GM18861 (cell line): Measurements from ENCODE around the gene ERH.
"Not testable (repeated sequence)": the region's sequence is repeated elsewhere in the genome, so short reads cannot be mapped to it uniquely, and the experiment has no call there.

Experiments
- ATAC-seq: cut with Tn5 transposase; IDR thresholded peaks from one replicate; pipeline ENCODE4 v1.9.1; 2021; ENCODE audit not compliant: unreplicated experiment

ERH gene

DNA sequence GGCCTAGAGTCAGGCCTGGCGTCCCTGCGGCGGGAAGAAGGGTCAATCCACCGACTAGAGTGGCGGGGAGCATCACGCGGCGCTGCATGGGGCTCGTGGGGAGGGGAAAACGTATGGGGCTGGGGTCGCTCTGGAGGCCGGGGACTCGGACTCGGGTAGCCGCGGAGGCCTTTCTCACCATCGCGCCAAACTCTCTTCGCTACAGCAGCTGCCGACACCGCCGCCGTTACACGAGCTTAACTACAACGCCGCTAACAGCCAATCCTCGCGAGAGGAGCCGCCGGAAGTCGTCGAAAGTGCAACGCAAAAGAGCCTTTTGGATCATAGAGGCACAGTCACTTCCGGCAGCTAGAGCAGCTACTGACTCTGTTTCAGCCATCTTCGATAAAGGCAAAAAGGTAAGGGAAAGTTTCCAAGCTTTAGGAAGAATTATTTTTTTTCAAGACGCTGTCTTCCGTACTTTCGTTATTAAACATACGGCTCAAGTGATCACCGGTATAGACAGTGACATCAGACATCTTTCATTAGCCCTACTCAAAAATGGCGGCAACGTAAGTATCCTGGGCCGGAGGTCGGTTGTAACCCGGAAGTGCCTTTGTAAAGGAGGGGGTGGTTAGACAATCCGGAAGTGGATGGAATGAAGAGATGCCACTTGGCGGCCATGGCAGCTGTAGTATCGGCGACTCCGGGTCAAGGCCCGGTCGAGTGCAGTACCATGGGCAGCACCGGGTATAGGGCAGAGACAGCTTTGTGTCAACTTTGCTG, at the start of gene ERH, which contains the start of gene SLC39A9:
TSS of gene ERH (minus strand) at position 247 of the 765 bp plus-strand sequence. CDS start at position 181, 66 bp downstream.
TSS of gene SLC39A9 (plus strand) at position 640 of the 765 bp plus-strand sequence. CDS start 678 bp downstream, outside the sequence.
- peak; percentile 80 for ATAC-seq

DNA sequence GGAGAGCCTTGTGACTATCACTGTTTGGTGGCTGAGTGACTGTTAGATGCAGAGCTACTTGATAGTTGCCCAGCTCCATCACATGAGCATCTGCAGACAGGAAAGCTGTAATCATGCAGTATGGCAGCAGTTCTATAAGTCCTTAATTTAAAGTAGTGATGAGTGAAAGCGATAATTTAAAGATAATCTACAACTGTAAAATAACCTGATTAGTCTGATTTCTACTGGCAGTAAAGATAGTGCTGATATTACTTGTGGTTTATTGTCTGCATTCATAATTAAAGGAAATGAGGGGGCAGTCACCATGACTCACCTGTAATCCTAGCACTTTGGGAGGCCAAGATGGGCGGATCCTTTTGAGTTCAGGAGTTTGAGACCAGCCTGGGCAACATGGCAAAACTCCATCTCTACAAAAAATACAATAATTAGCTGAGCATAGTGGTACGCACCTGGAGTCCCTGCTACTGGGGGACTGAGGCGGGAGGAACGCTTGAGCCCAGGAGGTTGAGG, 45.3 kb upstream of the ERH start:
- no peak for ATAC-seq

- ATAC-seq: peak; percentile 78
Observed at GRCh38 chr14:69441948-69442347, 43.8 kb upstream of the ERH start.

- no peak for ATAC-seq
Observed at GRCh38 chr14:69439521-69440270, 41.6 kb upstream of the ERH start.

DNA sequence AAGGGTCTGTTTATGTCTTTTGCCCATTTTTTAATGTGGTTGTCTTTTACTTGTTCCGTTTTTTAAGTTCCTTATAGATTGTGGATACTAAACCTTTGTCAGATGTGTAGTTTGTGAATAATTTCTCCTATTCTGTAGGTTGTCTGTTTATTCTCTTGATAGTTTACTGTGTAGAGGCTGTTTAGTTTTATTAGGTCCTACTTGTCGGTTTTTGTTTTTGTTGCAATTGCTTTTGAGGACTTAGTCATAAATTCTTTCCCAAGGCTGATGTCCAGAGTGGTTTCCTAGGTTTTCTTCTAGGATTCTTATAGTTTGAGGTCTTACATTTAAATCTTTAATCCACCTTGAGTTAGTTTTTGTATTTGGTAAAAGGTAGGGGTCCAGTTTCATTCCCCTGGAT, 34.3 kb upstream of the ERH start:
- ATAC-seq: no peak

GRCh38 chr14:69430306-69430939, 32.3 kb upstream of the ERH start:
- ATAC-seq: no peak

GRCh38 chr14:69429643-69430042, 31.5 kb upstream of the ERH start:
- ATAC-seq: no peak

DNA sequence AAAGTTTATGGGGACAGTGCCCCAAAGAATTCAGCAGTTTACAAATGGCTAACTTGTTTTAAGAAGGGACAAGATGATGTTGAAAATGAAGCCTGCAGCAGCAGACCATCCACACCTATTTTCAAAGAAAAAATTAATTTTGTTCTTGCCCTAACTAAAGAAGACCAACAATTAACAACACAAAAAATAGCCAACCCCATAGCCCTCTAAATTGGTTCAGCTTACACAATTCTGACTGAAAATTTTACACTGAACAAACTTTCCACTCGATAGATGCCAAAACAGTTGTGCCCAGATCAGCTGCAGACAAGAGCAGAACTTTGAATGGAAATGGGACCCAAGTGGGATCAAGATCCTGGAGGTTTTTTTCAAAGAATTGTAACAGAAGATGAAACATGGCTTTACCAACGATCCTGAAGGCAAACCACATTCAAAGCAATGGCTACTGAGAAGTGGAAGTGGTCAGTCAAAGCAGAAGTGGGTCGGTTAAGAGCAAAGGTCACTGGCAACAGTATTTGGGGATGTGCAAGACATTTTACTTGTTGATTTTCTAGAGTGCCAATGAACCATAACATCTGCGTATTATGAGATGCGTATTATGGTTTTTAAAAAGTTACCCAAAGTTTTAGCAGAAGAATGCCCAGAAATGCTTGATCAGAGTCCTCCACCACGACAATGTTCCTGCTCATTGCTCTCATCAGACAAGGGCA, 30.3 kb upstream of the ERH start:
- ATAC-seq: peak; percentile 85

GRCh38 chr14:69427596-69427995, 29.5 kb upstream of the ERH start:
- ATAC-seq: no peak

GRCh38 chr14:69424149-69424923, 26.2 kb upstream of the ERH start:
- ATAC-seq: no peak

DNA sequence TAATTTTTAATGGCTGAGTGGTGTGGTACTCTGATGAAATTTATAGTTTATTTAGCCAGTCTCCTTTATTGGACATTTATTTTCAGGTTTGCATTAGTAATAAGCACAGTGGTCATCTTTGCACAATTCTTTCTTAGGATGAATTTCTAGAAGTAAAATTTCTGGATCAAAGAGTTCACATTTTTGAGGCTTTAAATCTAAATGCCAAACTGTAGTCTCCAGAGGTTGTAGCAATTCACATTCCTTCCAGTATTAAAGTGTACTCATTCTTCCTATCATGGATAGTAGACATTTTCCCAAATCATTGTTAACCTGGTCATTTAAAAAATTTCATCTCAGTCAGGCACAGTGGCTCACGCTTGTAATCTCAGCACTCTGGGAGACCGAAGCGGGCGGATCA, 25.2 kb upstream of the ERH start:
- ATAC-seq: no peak

GRCh38 chr14:69416087-69416486, 18.0 kb upstream of the ERH start:
- ATAC-seq: not testable (repeated sequence)

DNA sequence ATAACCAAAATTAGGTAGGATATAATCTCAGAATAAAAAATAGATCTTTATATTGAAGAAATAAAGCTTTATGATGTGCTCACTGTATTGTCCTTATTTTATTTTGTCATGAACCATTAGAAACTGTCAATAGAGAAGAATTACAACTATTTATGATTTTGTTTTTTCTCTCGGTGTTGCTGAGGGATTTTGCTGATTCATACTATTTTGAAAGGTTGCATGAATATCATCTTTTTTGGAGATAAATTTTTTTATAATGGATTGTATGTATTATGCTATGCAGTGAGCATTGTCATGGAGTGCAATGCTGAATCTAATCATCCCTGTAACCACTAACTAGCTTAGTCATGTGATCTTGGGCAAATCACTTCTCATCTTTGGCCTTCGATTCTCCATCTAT, 15.4 kb upstream of the ERH start:
- no peak for ATAC-seq

DNA sequence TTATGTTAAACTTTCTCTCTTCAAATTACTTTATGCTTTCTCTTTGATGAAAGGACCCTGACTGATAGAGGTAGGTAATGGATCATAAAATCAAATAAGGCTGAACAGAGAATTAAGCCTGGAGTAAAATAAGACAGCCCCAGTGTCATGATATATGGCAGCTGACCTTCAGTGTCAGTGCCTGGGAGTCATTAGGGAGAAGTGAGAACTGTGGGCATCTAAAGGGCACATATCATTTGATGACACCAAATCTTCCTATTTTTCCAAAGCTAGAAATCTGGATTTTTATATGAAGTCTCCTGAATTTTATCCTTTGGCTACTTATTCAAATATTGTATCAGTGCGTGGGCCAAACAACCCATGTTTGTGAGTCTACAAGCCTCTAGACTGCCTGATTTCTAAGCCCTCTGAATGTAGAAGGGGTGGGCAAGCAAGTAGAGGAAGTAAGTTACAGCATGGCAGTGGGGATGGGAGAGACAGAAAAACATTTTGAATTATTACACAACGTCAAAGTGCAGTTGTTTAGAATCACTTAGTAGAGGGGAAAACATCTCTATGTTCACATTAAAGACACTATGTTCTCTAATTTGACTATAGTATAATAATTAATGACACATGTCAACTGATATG, 10.3 kb upstream of the ERH start:
- no peak for ATAC-seq

DNA sequence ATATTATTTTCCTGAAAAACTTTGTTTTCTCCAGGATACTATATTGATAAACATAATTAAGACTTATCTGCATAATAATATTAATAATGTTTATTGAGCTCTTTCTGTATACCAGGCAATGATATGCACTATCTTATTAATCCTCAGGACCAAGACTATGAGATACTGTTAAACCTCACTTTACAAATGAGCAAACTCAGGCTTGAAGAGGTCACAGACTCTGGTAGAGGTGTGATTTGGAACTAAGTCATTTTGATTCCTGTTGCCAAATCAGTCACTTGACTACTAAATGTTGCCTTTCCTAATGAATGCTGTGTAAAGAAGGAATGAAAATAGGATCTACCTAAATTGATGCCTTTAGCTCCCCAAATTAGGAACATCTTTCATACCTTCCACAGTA, 7.7 kb upstream of the ERH start:
- no peak for ATAC-seq

DNA sequence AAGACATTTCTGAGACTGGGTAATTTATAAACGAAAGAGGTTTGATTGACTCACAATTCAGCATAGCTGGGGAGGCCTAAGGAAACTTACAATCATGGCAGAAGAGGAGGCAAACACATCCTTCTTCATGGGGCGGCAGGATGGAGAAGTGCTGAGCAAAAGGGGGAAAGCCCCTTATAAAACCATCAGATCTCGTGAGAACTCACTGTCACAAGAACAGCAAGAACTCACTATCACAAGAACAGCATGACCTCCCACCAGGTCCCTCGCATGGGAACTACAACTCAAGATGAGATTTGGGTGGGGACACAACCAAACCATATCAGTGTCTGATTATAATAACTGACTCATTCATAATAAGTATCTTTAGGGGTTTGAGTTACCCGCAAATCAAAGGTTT, 6.8 kb upstream of the ERH start:
- no peak for ATAC-seq

DNA sequence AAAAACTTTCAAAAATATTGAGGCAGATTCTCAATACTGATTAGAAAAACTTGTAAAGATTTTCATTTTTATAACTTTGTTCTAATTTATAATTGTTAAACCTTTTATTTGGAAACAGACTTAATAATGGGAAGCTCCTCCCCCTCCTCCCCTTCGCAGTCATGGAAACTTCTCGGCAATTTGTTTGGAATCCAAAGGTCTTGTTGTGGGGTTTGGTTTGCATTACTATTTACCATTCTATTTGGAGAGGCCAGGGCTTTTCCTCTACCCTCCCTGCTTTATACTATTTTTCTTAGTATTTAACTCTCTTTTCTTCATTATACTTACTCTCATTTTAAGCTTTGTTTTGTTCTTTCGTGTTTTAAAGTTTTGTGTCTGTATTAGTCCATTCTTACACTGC, 6.4 kb upstream of the ERH start:
- no peak for ATAC-seq

DNA sequence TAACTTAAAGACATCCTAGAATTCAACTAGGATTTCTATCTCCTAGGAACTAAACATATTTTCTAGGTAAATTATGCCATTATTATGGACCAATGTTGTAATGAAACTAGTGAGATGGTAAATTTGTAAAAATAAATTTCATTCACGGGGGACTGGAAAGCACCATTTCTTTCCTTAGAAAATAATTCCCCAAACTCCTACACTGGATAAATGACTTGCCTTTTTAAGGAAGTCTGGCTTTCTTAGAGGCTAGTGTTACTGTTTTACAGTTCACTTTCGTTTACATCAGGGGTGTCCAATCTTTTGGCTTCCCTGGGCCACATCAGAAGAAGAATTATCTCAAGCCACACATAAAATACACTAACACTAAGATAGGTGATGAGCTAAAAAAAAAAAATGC, 3.7 kb upstream of the ERH start:
- no peak for ATAC-seq

- no peak for ATAC-seq
Observed at GRCh38 chr14:69400154-69400553, 2.1 kb upstream of the ERH start.

- no peak for ATAC-seq
Observed at GRCh38 chr14:69399750-69400149, 1.7 kb upstream of the ERH start.
